Measurements from ENCODE around the gene POLR2F. TPM values are rescaled to one million over a fixed set of nuclear protein-coding genes. Genes with fewer than 3 reads are reported as not detected.

POLR2F gene
- total and polyA plus RNA-seq, 12 donors: 39.7 to 205 (median 88.6) TPM

DNA sequence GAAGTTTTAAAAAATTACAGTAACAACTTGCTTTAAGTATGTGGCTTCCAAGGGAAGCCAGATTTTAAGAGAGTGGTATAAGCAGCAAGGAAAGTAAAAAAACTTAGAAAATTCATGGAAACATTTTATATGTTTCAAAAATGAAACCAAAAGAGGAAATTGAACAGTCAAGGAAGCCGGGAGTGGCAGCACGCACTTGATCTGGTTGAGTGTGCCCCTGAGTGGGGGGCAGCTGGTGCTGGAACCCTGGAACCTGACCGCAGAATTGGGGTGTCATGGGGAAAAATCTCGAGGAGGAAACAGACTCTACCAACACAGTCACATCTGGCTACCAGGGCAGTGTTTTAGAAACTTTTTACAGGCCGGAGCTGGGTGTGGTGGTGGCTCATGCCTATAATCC, 33.4 kb upstream of the POLR2F start:
- H3K27ac ChIP-seq: no peak overlapping the region
- no peaks in the 10 kb centered on the region for H3K27me3 ChIP-seq
- H3K36me3 ChIP-seq (replicated peaks in 1 of 2): peaks cover 0 to 39% of the 10 kb centered on the region in 2 donors
- no peak overlapping the region for H3K4me3 ChIP-seq
- intact Hi-C loops (cut with DNase I): no loop called here
- H3K9me3 ChIP-seq (replicated peaks in 1 of 3): no peaks in the 10 kb centered on the region
- WGBS, 4 donors: 68 to 86% (median 78%) methylated on average over 5 of the region's 5 CpGs
- no peak for TF ChIP-seq POLR2A (IDR thresholded peaks at IDR 0.05)
- TF ChIP-seq, protein P1, sequence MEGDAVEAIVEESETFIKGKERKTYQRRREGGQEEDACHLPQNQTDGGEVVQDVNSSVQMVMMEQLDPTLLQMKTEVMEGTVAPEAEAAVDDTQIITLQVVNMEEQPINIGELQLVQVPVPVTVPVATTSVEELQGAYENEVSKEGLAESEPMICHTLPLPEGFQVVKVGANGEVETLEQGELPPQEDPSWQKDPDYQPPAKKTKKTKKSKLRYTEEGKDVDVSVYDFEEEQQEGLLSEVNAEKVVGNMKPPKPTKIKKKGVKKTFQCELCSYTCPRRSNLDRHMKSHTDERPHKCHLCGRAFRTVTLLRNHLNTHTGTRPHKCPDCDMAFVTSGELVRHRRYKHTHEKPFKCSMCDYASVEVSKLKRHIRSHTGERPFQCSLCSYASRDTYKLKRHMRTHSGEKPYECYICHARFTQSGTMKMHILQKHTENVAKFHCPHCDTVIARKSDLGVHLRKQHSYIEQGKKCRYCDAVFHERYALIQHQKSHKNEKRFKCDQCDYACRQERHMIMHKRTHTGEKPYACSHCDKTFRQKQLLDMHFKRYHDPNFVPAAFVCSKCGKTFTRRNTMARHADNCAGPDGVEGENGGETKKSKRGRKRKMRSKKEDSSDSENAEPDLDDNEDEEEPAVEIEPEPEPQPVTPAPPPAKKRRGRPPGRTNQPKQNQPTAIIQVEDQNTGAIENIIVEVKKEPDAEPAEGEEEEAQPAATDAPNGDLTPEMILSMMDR (IDR thresholded peaks at IDR 0.05): no peak
- H3K4me1 ChIP-seq (replicated peaks in 1 of 2): no peaks in the 10 kb centered on the region
- no peak for DNase-seq

GRCh38 chr22:37922191-37922590, 31.3 kb upstream of the POLR2F start:
- Histone ChIP-seq H3K4me3 (no peak overlapping the region), H3K27me3 (no peaks in the 10 kb centered on the region), H3K9me3 (replicated peaks in 1 of 3) (no peaks in the 10 kb centered on the region), H3K27ac (no peak overlapping the region), H3K4me1 (replicated peaks in 1 of 2) (no peaks in the 10 kb centered on the region), H3K36me3 (replicated peaks in 1 of 2) (peaks cover 0 to 45% of the 10 kb centered on the region in 2 donors)
- intact Hi-C loops (cut with DNase I): no loop called here
- 88 to 95% (median 93%) methylated on average over 3 to 11 of the region's 11 CpGs for WGBS, 4 donors
- DNase-seq: no peak
- no peak for TF ChIP-seq POLR2A (IDR thresholded peaks at IDR 0.05)

DNA sequence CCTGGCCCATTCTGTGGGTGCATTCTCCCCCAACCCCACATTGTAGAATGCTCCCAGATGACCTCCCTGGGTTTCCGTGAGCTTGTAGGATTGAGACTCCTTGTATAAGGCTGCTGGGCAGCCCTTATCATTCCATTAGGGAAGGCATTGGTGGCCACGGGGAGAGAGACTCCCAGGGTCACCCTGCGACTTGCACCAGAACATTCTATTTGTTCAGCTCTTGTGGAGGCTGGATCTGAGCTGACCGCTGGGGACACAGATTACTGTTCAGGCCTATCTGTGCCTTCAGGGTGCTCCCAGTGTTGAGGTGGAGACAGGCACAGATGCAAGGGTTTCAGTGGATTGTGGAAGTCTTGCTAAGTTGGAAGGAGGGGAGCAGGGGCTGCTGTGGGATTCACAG, 29.6 kb upstream of the POLR2F start:
- intact Hi-C loops (cut with DNase I): no loop called here
- H3K27ac ChIP-seq: no peak overlapping the region

GRCh38 chr22:37924386-37925065, 29.0 kb upstream of the POLR2F start:
- no peaks in the 10 kb centered on the region for H3K4me1 ChIP-seq (replicated peaks in 1 of 2)
- H3K4me3 ChIP-seq: no peak overlapping the region
- peaks cover 0 to 39% of the 10 kb centered on the region in 2 donors for H3K36me3 ChIP-seq (replicated peaks in 1 of 2)
- H3K27me3 ChIP-seq: no peaks in the 10 kb centered on the region
- H3K9me3 ChIP-seq (replicated peaks in 1 of 3): no peaks in the 10 kb centered on the region
- no peak for DNase-seq
- TF ChIP-seq POLR2A (IDR thresholded peaks at IDR 0.05): no peak
- TF ChIP-seq, protein P1 (IDR thresholded peaks at IDR 0.05): no peak
- intact Hi-C loops (cut with DNase I): no loop called here
- WGBS, 4 donors: 68 to 94% (median 89%) methylated on average over 3 to 18 of the region's 18 CpGs
- H3K27ac ChIP-seq: no peak overlapping the region

More for the DNA sequence above, 29.6 kb upstream of the POLR2F start:
- H3K9me3 ChIP-seq (replicated peaks in 1 of 3): no peaks in the 10 kb centered on the region
- H3K4me1 ChIP-seq (replicated peaks in 1 of 2): no peaks in the 10 kb centered on the region
- H3K4me3 ChIP-seq: no peak overlapping the region
- no peak for DNase-seq
- TF ChIP-seq, protein P1 (IDR thresholded peaks at IDR 0.05): no peak
- TF ChIP-seq POLR2A (IDR thresholded peaks at IDR 0.05): no peak
- WGBS, 4 donors: 92 to 100% (median 98%) methylated on average over 1 to 4 of the region's 4 CpGs
- no peaks in the 10 kb centered on the region for H3K27me3 ChIP-seq
- H3K36me3 ChIP-seq (replicated peaks in 1 of 2): peaks cover 0 to 43% of the 10 kb centered on the region in 2 donors

- no peaks in the 10 kb centered on the region for H3K9me3 ChIP-seq (replicated peaks in 1 of 3)
- peaks cover 0 to 39% of the 10 kb centered on the region in 2 donors for H3K36me3 ChIP-seq (replicated peaks in 1 of 2)
- H3K27ac ChIP-seq: no peak overlapping the region
- intact Hi-C loops (cut with DNase I): no loop called here
- TF ChIP-seq POLR2A (IDR thresholded peaks at IDR 0.05): no peak
- TF ChIP-seq, protein P1 (IDR thresholded peaks at IDR 0.05): no peak
- DNase-seq: no peak
- H3K27me3 ChIP-seq: no peaks in the 10 kb centered on the region
- no peak overlapping the region for H3K4me3 ChIP-seq
- 52 to 73% (median 65%) methylated on average over 2 to 3 of the region's 3 CpGs for WGBS, 4 donors
- H3K4me1 ChIP-seq (replicated peaks in 1 of 2): no peaks in the 10 kb centered on the region
Measured at GRCh38 chr22:37925330-37925729, 28.2 kb upstream of the POLR2F start.
